Measurements from ENCODE around the gene IFI44.

The IFI44 gene

GRCh38 chr1:78647238-78647637 lies 2.4 kb upstream of the IFI44 start:
- H3K9me3 ChIP-seq (ENCODE audit: control insufficient read depth, low read length) = no peaks in the 10 kb centered on the region
- no peaks in the 10 kb centered on the region for H3K36me3 ChIP-seq (ENCODE audit: control insufficient read depth, insufficient read depth, low read length)
- no peak overlapping the region for H3K4me3 ChIP-seq (ENCODE audit: insufficient read depth, low read depth, low read length)
- WGBS, 2 experiments = 94 to 96% methylated on average over 1 of the region's 1 CpG
- H3K4me1 ChIP-seq (ENCODE audit: control insufficient read depth, insufficient read depth, low read length) = no peaks in the 10 kb centered on the region
- H3K27ac ChIP-seq (ENCODE audit: insufficient read depth, low read depth, low read length, poor library complexity, severe bottlenecking) = no peak overlapping the region
- H3K27me3 ChIP-seq (ENCODE audit: control insufficient read depth, insufficient read depth, low read length, poor library complexity, severe bottlenecking) = no peaks in the 10 kb centered on the region

GRCh38 chr1:78650114-78650660 lies 556 bp downstream of the IFI44 start:
- no peaks in the 10 kb centered on the region for H3K27me3 ChIP-seq (ENCODE audit: control insufficient read depth, insufficient read depth, low read length, poor library complexity, severe bottlenecking)
- no peaks in the 10 kb centered on the region for H3K4me1 ChIP-seq (ENCODE audit: control insufficient read depth, insufficient read depth, low read length)
- H3K36me3 ChIP-seq (ENCODE audit: control insufficient read depth, insufficient read depth, low read length) = no peaks in the 10 kb centered on the region
- 94 to 95% methylated on average over 6 of the region's 6 CpGs for WGBS, 2 experiments
- no peak overlapping the region for H3K4me3 ChIP-seq (ENCODE audit: insufficient read depth, low read depth, low read length)
- H3K27ac ChIP-seq (ENCODE audit: insufficient read depth, low read depth, low read length, poor library complexity, severe bottlenecking) = no peak overlapping the region
- no peaks in the 10 kb centered on the region for H3K9me3 ChIP-seq (ENCODE audit: control insufficient read depth, low read length)

GRCh38 chr1:78651241-78651640 lies 1.6 kb downstream of the IFI44 start:
- H3K4me3 ChIP-seq (ENCODE audit: insufficient read depth, low read depth, low read length) = no peak overlapping the region
- 89 to 90% methylated on average over 12 of the region's 12 CpGs for WGBS, 2 experiments
- no peaks in the 10 kb centered on the region for H3K36me3 ChIP-seq (ENCODE audit: control insufficient read depth, insufficient read depth, low read length)
- no peaks in the 10 kb centered on the region for H3K4me1 ChIP-seq (ENCODE audit: control insufficient read depth, insufficient read depth, low read length)
- no peaks in the 10 kb centered on the region for H3K9me3 ChIP-seq (ENCODE audit: control insufficient read depth, low read length)
- no peaks in the 10 kb centered on the region for H3K27me3 ChIP-seq (ENCODE audit: control insufficient read depth, insufficient read depth, low read length, poor library complexity, severe bottlenecking)
- H3K27ac ChIP-seq (ENCODE audit: insufficient read depth, low read depth, low read length, poor library complexity, severe bottlenecking) = no peak overlapping the region

- H3K36me3 ChIP-seq (ENCODE audit: control insufficient read depth, insufficient read depth, low read length) = no peaks in the 10 kb centered on the region
- H3K27me3 ChIP-seq (ENCODE audit: control insufficient read depth, insufficient read depth, low read length, poor library complexity, severe bottlenecking) = no peaks in the 10 kb centered on the region
- H3K9me3 ChIP-seq (ENCODE audit: control insufficient read depth, low read length) = no peaks in the 10 kb centered on the region
- no peak overlapping the region for H3K4me3 ChIP-seq (ENCODE audit: insufficient read depth, low read depth, low read length)
- whole genome bisulfite sequencing, 2 experiments = 86 to 88% methylated on average over 15 to 17 of the region's 17 CpGs
- no peak overlapping the region for H3K27ac ChIP-seq (ENCODE audit: insufficient read depth, low read depth, low read length, poor library complexity, severe bottlenecking)
- no peaks in the 10 kb centered on the region for H3K4me1 ChIP-seq (ENCODE audit: control insufficient read depth, insufficient read depth, low read length)
These were observed 2.5 kb downstream of the IFI44 start for GRCh38 chr1:78652019-78652560.

GRCh38 chr1:78658901-78659300 lies 9.3 kb downstream of the IFI44 start:
- Histone ChIP-seq H3K27ac (ENCODE audit: insufficient read depth, low read depth, low read length, poor library complexity, severe bottlenecking) (no peak overlapping the region), H3K9me3 (ENCODE audit: control insufficient read depth, low read length) (no peaks in the 10 kb centered on the region), H3K4me3 (ENCODE audit: insufficient read depth, low read depth, low read length) (no peak overlapping the region), H3K4me1 (ENCODE audit: control insufficient read depth, insufficient read depth, low read length) (no peaks in the 10 kb centered on the region), H3K27me3 (ENCODE audit: control insufficient read depth, insufficient read depth, low read length, poor library complexity, severe bottlenecking) (no peaks in the 10 kb centered on the region), H3K36me3 (ENCODE audit: control insufficient read depth, insufficient read depth, low read length) (no peaks in the 10 kb centered on the region)
- 96% methylated on average over 1 of the region's 1 CpG for WGBS, 2 experiments

GRCh38 chr1:78663923-78664322 lies 14.3 kb downstream of the IFI44 start:
- Histone ChIP-seq H3K36me3 (ENCODE audit: control insufficient read depth, insufficient read depth, low read length) (no peaks in the 10 kb centered on the region), H3K4me3 (ENCODE audit: insufficient read depth, low read depth, low read length) (no peak overlapping the region), H3K27ac (ENCODE audit: insufficient read depth, low read depth, low read length, poor library complexity, severe bottlenecking) (no peak overlapping the region), H3K9me3 (ENCODE audit: control insufficient read depth, low read length) (no peaks in the 10 kb centered on the region), H3K4me1 (ENCODE audit: control insufficient read depth, insufficient read depth, low read length) (no peaks in the 10 kb centered on the region), H3K27me3 (ENCODE audit: control insufficient read depth, insufficient read depth, low read length, poor library complexity, severe bottlenecking) (no peaks in the 10 kb centered on the region)
- 86% methylated on average over 2 of the region's 2 CpGs; no CpG with 5 or more reads in 1 of the 2 experiments for WGBS, 2 experiments

- 96 to 100% methylated on average over 1 of the region's 1 CpG for WGBS, 2 experiments
- H3K9me3 ChIP-seq (ENCODE audit: control insufficient read depth, low read length) = no peaks in the 10 kb centered on the region
- no peak overlapping the region for H3K27ac ChIP-seq (ENCODE audit: insufficient read depth, low read depth, low read length, poor library complexity, severe bottlenecking)
- H3K36me3 ChIP-seq (ENCODE audit: control insufficient read depth, insufficient read depth, low read length) = no peaks in the 10 kb centered on the region
- no peaks in the 10 kb centered on the region for H3K27me3 ChIP-seq (ENCODE audit: control insufficient read depth, insufficient read depth, low read length, poor library complexity, severe bottlenecking)
- no peaks in the 10 kb centered on the region for H3K4me1 ChIP-seq (ENCODE audit: control insufficient read depth, insufficient read depth, low read length)
- no peak overlapping the region for H3K4me3 ChIP-seq (ENCODE audit: insufficient read depth, low read depth, low read length)
These were observed 15.1 kb downstream of the IFI44 start for GRCh38 chr1:78664763-78665162.

GRCh38 chr1:78665809-78666208 lies 16.2 kb downstream of the IFI44 start:
- no peak overlapping the region for H3K27ac ChIP-seq (ENCODE audit: insufficient read depth, low read depth, low read length, poor library complexity, severe bottlenecking)
- H3K4me3 ChIP-seq (ENCODE audit: insufficient read depth, low read depth, low read length) = no peak overlapping the region
- WGBS, 2 experiments = 91 to 95% methylated on average over 6 of the region's 6 CpGs
- no peaks in the 10 kb centered on the region for H3K27me3 ChIP-seq (ENCODE audit: control insufficient read depth, insufficient read depth, low read length, poor library complexity, severe bottlenecking)
- H3K36me3 ChIP-seq (ENCODE audit: control insufficient read depth, insufficient read depth, low read length) = no peaks in the 10 kb centered on the region
- no peaks in the 10 kb centered on the region for H3K9me3 ChIP-seq (ENCODE audit: control insufficient read depth, low read length)
- H3K4me1 ChIP-seq (ENCODE audit: control insufficient read depth, insufficient read depth, low read length) = no peaks in the 10 kb centered on the region

GRCh38 chr1:78667939-78668338 lies 18.3 kb downstream of the IFI44 start:
- Histone ChIP-seq H3K27me3 (ENCODE audit: control insufficient read depth, insufficient read depth, low read length, poor library complexity, severe bottlenecking) (no peaks in the 10 kb centered on the region), H3K9me3 (ENCODE audit: control insufficient read depth, low read length) (no peaks in the 10 kb centered on the region), H3K36me3 (ENCODE audit: control insufficient read depth, insufficient read depth, low read length) (no peaks in the 10 kb centered on the region), H3K27ac (ENCODE audit: insufficient read depth, low read depth, low read length, poor library complexity, severe bottlenecking) (no peak overlapping the region), H3K4me1 (ENCODE audit: control insufficient read depth, insufficient read depth, low read length) (no peaks in the 10 kb centered on the region), H3K4me3 (ENCODE audit: insufficient read depth, low read depth, low read length) (no peak overlapping the region)
- WGBS, 2 experiments = 90% methylated on average over 1 of the region's 1 CpG; no CpG with 5 or more reads in 1 of the 2 experiments

- no peak overlapping the region for H3K4me3 ChIP-seq (ENCODE audit: insufficient read depth, low read depth, low read length)
- no peaks in the 10 kb centered on the region for H3K9me3 ChIP-seq (ENCODE audit: control insufficient read depth, low read length)
- no peaks in the 10 kb centered on the region for H3K4me1 ChIP-seq (ENCODE audit: control insufficient read depth, insufficient read depth, low read length)
- no peak overlapping the region for H3K27ac ChIP-seq (ENCODE audit: insufficient read depth, low read depth, low read length, poor library complexity, severe bottlenecking)
- no peaks in the 10 kb centered on the region for H3K27me3 ChIP-seq (ENCODE audit: control insufficient read depth, insufficient read depth, low read length, poor library complexity, severe bottlenecking)
- no peaks in the 10 kb centered on the region for H3K36me3 ChIP-seq (ENCODE audit: control insufficient read depth, insufficient read depth, low read length)
These were observed 18.8 kb downstream of the IFI44 start for GRCh38 chr1:78668427-78668826.

- H3K27ac ChIP-seq (ENCODE audit: insufficient read depth, low read depth, low read length, poor library complexity, severe bottlenecking) = no peak overlapping the region
- H3K36me3 ChIP-seq (ENCODE audit: control insufficient read depth, insufficient read depth, low read length) = no peaks in the 10 kb centered on the region
- 41 to 44% methylated on average over 1 of the region's 1 CpG for WGBS, 2 experiments
- H3K4me1 ChIP-seq (ENCODE audit: control insufficient read depth, insufficient read depth, low read length) = no peaks in the 10 kb centered on the region
- no peaks in the 10 kb centered on the region for H3K9me3 ChIP-seq (ENCODE audit: control insufficient read depth, low read length)
- no peaks in the 10 kb centered on the region for H3K27me3 ChIP-seq (ENCODE audit: control insufficient read depth, insufficient read depth, low read length, poor library complexity, severe bottlenecking)
- no peak overlapping the region for H3K4me3 ChIP-seq (ENCODE audit: insufficient read depth, low read depth, low read length)
These were observed 22.8 kb downstream of the IFI44 start for GRCh38 chr1:78672428-78672827.

Measured in ectodermal cell (in vitro differentiated cells).